ENCODE data around the gene CHST15. TPM values are rescaled to one million over a fixed set of nuclear protein-coding genes. Genes with fewer than 3 reads are reported as not detected.
A peak's percentile ranks its signal among the peaks of the same experiment; 100 is the strongest.

The CHST15 gene
- total RNA-seq, 1 donor from 2014 or later: 148 TPM

DNA sequence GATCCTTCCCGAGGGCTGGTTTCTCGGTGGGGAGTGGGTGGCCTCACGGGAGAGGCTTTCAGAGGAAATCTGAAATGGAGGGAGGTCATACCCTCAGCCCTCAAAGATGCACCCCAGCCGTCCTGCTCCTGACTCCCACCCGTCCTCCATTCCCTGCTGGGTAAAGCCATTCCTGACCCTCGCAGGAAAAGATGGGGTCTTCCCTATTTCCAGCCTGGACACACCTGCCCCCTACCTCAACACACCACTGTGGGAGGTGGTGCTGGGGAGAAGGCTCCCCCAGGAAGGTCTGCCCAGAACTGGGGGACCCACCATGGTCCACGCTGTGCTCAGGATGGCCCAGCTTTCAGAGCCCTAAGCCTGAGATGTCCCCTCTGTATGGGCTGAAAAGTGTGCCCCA, 86.9 kb downstream of the CHST15 start:
- DNase-seq (ENCODE audit: low spot score): no peak
- H3K4me1 Mint-ChIP-seq (ENCODE audit: unreplicated experiment): no peaks in the 10 kb centered on the region
- TF ChIP-seq, protein P1, sequence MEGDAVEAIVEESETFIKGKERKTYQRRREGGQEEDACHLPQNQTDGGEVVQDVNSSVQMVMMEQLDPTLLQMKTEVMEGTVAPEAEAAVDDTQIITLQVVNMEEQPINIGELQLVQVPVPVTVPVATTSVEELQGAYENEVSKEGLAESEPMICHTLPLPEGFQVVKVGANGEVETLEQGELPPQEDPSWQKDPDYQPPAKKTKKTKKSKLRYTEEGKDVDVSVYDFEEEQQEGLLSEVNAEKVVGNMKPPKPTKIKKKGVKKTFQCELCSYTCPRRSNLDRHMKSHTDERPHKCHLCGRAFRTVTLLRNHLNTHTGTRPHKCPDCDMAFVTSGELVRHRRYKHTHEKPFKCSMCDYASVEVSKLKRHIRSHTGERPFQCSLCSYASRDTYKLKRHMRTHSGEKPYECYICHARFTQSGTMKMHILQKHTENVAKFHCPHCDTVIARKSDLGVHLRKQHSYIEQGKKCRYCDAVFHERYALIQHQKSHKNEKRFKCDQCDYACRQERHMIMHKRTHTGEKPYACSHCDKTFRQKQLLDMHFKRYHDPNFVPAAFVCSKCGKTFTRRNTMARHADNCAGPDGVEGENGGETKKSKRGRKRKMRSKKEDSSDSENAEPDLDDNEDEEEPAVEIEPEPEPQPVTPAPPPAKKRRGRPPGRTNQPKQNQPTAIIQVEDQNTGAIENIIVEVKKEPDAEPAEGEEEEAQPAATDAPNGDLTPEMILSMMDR (IDR thresholded peaks at IDR 0.05; ENCODE audit: unreplicated experiment): no peak
- H3K9me3 Mint-ChIP-seq (ENCODE audit: unreplicated experiment): no peaks in the 10 kb centered on the region
- no peak overlapping the region for H3K27ac Mint-ChIP-seq (ENCODE audit: unreplicated experiment)
- peaks cover 46% of the 10 kb centered on the region for H3K36me3 Mint-ChIP-seq (ENCODE audit: low read depth, unreplicated experiment)
- no peak overlapping the region for H3K4me3 Mint-ChIP-seq (ENCODE audit: unreplicated experiment)
- H3K27me3 Mint-ChIP-seq (ENCODE audit: unreplicated experiment): peaks cover 2% of the 10 kb centered on the region

- TF ChIP-seq, protein P1 (IDR thresholded peaks at IDR 0.05; ENCODE audit: unreplicated experiment): no peak
- H3K4me3 Mint-ChIP-seq (ENCODE audit: unreplicated experiment): no peak overlapping the region
- peaks cover 5% of the 10 kb centered on the region for H3K4me1 Mint-ChIP-seq (ENCODE audit: unreplicated experiment)
- no peak for DNase-seq (ENCODE audit: low spot score)
- H3K9me3 Mint-ChIP-seq (ENCODE audit: unreplicated experiment): no peaks in the 10 kb centered on the region
- peaks cover 45% of the 10 kb centered on the region for H3K36me3 Mint-ChIP-seq (ENCODE audit: low read depth, unreplicated experiment)
- peak overlapping the region; percentile 48 for H3K27ac Mint-ChIP-seq (ENCODE audit: unreplicated experiment)
- H3K27me3 Mint-ChIP-seq (ENCODE audit: unreplicated experiment): peaks cover 2% of the 10 kb centered on the region
Measured at GRCh38 chr10:124005991-124006392, 87.4 kb downstream of the CHST15 start.

DNA sequence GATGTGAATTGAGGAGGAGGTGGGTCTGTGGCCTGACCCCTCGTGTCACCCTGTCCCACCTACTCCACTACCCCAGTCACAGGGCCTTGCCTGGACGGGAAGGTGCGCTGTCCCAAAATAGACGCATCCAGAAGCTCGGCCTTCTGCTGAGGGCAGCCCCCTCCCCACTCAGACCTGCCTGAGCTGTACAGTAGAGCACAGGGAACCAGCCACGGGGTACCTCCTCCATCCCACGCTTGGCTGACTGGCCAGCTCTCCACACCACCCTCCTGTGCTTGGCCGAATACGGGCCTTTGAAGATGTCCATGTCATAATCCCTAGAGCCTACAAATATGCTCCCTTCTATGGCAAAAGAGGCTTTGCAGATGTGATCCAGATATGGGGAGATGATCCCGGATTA, 88.3 kb downstream of the CHST15 start:
- TF ChIP-seq, protein P1 (IDR thresholded peaks at IDR 0.05; ENCODE audit: unreplicated experiment): no peak
- H3K27me3 Mint-ChIP-seq (ENCODE audit: unreplicated experiment): peaks cover 5% of the 10 kb centered on the region
- peaks cover 10% of the 10 kb centered on the region for H3K4me1 Mint-ChIP-seq (ENCODE audit: unreplicated experiment)
- DNase-seq (ENCODE audit: low spot score): no peak
- H3K4me3 Mint-ChIP-seq (ENCODE audit: unreplicated experiment): no peak overlapping the region
- H3K36me3 Mint-ChIP-seq (ENCODE audit: low read depth, unreplicated experiment): peaks cover 45% of the 10 kb centered on the region
- no peaks in the 10 kb centered on the region for H3K9me3 Mint-ChIP-seq (ENCODE audit: unreplicated experiment)
- H3K27ac Mint-ChIP-seq (ENCODE audit: unreplicated experiment): no peak overlapping the region

GRCh38 chr10:124004663-124005004, 88.8 kb downstream of the CHST15 start:
- TF ChIP-seq, protein P1 (IDR thresholded peaks at IDR 0.05; ENCODE audit: unreplicated experiment): no peak
- H3K36me3 Mint-ChIP-seq (ENCODE audit: low read depth, unreplicated experiment): peaks cover 45% of the 10 kb centered on the region
- no peak for DNase-seq (ENCODE audit: low spot score)
- H3K27me3 Mint-ChIP-seq (ENCODE audit: unreplicated experiment): peaks cover 7% of the 10 kb centered on the region
- H3K4me1 Mint-ChIP-seq (ENCODE audit: unreplicated experiment): peaks cover 10% of the 10 kb centered on the region
- H3K9me3 Mint-ChIP-seq (ENCODE audit: unreplicated experiment): no peaks in the 10 kb centered on the region
- H3K27ac Mint-ChIP-seq (ENCODE audit: unreplicated experiment): no peak overlapping the region
- H3K4me3 Mint-ChIP-seq (ENCODE audit: unreplicated experiment): no peak overlapping the region

- H3K4me1 Mint-ChIP-seq (ENCODE audit: unreplicated experiment): peaks cover 13% of the 10 kb centered on the region
- H3K27ac Mint-ChIP-seq (ENCODE audit: unreplicated experiment): no peak overlapping the region
- TF ChIP-seq, protein P1 (IDR thresholded peaks at IDR 0.05; ENCODE audit: unreplicated experiment): no peak
- no peaks in the 10 kb centered on the region for H3K9me3 Mint-ChIP-seq (ENCODE audit: unreplicated experiment)
- no peak for DNase-seq (ENCODE audit: low spot score)
- peaks cover 43% of the 10 kb centered on the region for H3K36me3 Mint-ChIP-seq (ENCODE audit: low read depth, unreplicated experiment)
- no peak overlapping the region for H3K4me3 Mint-ChIP-seq (ENCODE audit: unreplicated experiment)
- H3K27me3 Mint-ChIP-seq (ENCODE audit: unreplicated experiment): peaks cover 10% of the 10 kb centered on the region
Measured at GRCh38 chr10:124003871-124004662, 89.3 kb downstream of the CHST15 start.

Data from endothelial cell (in vitro differentiated cells).